Testis (tissue), 2 donors: ENCODE data around the gene TMEM178B.
"Not testable (repeated sequence)": the region's sequence is repeated elsewhere in the genome, so short reads cannot be mapped to it uniquely, and the experiment has no call there.

ENCODE experiments used
- CTCF ChIP-seq, 3 experiments: fragments of 450-650 bp in 2 of 3; fragments of 200-600 bp in 1 of 3; sonication (generic) in 1 of 3; IDR thresholded peaks; one replicate each; pipeline ENCODE4 v1.5.1; 2016 to 2019; ENCODE audit warnings: antibody characterized with exemption in 3 of 3, mild to moderate bottlenecking in 2 of 3, moderate library complexity in 1 of 3
- POLR2A ChIP-seq: fragments of 450-650 bp; IDR thresholded peaks from one replicate; pipeline ENCODE4 v1.6.1; 2017; ENCODE audit warnings: antibody characterized with exemption, mild to moderate bottlenecking, moderate library complexity

- TF ChIP-seq CTCF (IDR thresholded peaks at IDR 0.05); POLR2A: not testable (repeated sequence)
These were observed 101.9 kb downstream of the TMEM178B start for GRCh38 chr7:141175728-141176127.
